Gastrocnemius medialis (tissue), 4 donors: ENCODE data around the gene ASXL1.

Experiments
- CTCF ChIP-seq, 5 experiments: fragments of 450-650 bp in 3 of 5; fragments of 200-600 bp in 2 of 5; sonication (generic) in 2 of 5; IDR thresholded peaks in 4 of 5; conservative IDR thresholded peaks in 1 of 5; 1 replicate in 4 of 5; 2 replicates in 1 of 5; pipeline ENCODE4 v1.5.1; 2016 to 2019; ENCODE audit warnings: antibody characterized with exemption in 5 of 5, mild to moderate bottlenecking in 3 of 5, moderate library complexity in 3 of 5
- POLR2A ChIP-seq, 2 donors: fragments of 450-650 bp; IDR thresholded peaks; one replicate each; pipeline ENCODE4 v1.6.1; 2017; ENCODE audit warnings: antibody characterized with exemption in 2 of 2, mild to moderate bottlenecking in 2 of 2, moderate library complexity in 2 of 2

GRCh38 chr20:32387252-32387651 is 29.1 kb downstream of the ASXL1 start:
- TF ChIP-seq CTCF (IDR thresholded peaks at IDR 0.05 in 4 of 5, conservative IDR thresholded peaks at IDR 0.05 in 1 of 5) (no peak), POLR2A (IDR thresholded peaks at IDR 0.05) (no peak)
